Stimulated activated CD4-positive, alpha-beta T cell treated with anti-CD3 and anti-CD28 coated beads, Interleukin-12 subunit alpha, Interleukin-12 subunit beta, amount 100 ng/mL, for 48 hours (primary cell): ENCODE data around the gene ITGAL.
"Not testable (repeated sequence)": the region's sequence is repeated elsewhere in the genome, so short reads cannot be mapped to it uniquely, and the experiment has no call there.

ENCODE experiments used
- DNase-seq, 3 donors: peaks; one replicate each; pipeline ENCODE4 v3.0.0-alpha.2; 2020; ENCODE audit warnings: low read depth in 2 of 3, low spot score in 1 of 3

Gene ITGAL

GRCh38 chr16:30526137-30526822, 53.7 kb downstream of the ITGAL start, which contains the start of gene ZNF768:
Gene ZNF768 (minus strand): TSS chr16:30526566. CDS start chr16:30526413, 153 bp downstream.
- peak in 1 of 3 donors; percentile 20 for DNase-seq

- peak; percentile 89 to 98 (median 94) for DNase-seq
These were observed 54.5 kb downstream of the ITGAL start for GRCh38 chr16:30526823-30527634.

- DNase-seq = no peak
These were observed 55.2 kb downstream of the ITGAL start for GRCh38 chr16:30527635-30528178.

DNA sequence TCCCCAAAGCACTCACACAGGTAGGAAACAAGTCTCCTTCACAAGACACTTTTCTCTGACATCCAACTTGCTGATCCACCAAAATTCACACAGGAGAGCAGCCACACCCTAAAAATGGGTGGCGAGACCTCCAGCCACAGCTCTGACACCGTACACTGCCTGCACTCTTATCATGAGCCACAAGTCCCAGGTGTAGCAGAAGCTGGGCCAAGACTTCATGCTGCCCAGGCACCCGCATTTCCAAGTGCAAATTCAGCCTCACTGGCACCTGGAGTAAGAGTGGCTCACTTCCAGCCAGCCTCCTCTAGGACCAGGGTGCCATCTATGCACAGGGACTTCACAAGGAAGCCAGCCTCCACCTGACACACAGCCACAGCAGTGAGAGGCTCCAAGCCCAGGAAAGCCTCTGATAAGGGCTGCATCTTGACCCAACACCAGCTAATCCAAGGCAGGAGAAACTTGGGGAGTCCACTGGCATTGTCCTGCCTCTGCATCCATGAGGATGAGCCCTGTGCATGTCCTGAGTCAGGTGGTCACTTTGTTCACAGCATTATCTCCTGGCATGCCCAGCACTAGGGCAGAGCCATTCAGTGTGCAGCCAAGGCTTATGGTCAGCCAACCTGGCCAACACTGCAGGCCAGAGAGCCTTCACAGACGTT, 56.4 kb downstream of the ITGAL start:
- no peak for DNase-seq

GRCh38 chr16:30530163-30531037, 57.9 kb downstream of the ITGAL start:
- no peak for DNase-seq

DNA sequence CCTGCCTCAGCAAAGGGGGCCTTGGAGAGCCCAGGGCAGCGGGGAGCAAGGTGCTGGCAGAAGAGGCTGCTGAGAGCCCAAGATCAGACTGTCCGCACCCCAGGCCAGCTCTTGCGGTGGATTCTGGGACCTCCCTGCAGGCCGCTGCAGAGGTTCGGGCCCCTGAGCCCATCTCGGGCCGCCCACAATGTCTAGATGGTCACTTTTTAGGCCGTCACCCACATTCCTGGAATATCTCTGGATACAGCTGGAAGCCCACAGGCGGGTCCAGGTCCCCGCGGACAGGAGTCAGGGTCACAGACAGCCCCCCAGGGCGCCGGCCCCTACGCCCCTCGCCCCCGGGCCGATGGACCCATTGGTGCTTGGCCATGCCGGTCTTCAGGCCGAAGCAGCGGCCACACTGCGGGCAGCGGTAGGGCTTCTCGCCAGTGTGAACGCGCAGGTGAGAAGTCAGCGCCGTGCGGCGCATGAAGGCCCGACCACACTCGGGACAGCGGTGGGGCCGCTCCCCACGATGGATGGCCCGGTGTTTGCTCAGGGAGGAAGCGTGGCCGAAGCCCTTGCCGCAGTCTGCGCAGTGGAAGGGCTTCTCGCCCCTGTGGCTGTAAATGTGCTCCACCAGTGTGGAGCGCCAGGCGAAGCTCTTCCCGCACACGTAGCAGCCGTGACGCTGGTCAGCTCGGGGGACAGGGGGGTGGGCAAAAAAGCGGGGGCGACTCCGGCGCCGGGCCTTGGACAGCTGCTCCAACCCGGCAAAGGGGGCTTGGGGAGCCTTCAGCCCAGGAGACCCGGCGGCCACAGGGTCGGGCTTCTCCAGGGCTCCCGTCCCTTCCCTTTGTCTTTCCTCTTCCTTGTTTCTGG, 60.0 kb downstream of the ITGAL start:
- DNase-seq = no peak

DNA sequence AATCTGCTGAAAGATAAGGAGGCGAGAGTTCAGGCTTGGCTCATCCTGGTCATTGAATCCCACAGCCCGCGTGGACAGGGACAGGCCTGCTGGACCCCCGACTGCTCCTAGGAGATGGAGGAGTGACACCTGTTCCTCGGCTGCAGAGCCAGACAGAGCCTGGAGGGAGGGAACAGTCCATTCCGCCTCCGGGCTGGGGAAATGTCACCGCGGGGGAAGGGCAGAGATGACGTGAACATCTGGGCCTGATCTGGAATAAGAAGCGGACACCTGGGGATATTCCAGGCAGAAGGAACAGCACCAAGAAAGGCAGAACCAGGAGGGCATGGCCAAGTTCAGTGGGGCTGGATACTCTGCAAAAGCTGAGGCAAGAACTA, 60.6 kb downstream of the ITGAL start:
- no peak for DNase-seq

- DNase-seq = no peak
These were observed 61.3 kb downstream of the ITGAL start for GRCh38 chr16:30533748-30534367.

GRCh38 chr16:30534368-30535105, 62.0 kb downstream of the ITGAL start, which contains the start of gene ZNF747:
Gene ZNF747 (minus strand): TSS chr16:30534858. CDS start chr16:30534679, 179 bp downstream.
- peak; percentile 85 to 87 (median 87) for DNase-seq

DNA sequence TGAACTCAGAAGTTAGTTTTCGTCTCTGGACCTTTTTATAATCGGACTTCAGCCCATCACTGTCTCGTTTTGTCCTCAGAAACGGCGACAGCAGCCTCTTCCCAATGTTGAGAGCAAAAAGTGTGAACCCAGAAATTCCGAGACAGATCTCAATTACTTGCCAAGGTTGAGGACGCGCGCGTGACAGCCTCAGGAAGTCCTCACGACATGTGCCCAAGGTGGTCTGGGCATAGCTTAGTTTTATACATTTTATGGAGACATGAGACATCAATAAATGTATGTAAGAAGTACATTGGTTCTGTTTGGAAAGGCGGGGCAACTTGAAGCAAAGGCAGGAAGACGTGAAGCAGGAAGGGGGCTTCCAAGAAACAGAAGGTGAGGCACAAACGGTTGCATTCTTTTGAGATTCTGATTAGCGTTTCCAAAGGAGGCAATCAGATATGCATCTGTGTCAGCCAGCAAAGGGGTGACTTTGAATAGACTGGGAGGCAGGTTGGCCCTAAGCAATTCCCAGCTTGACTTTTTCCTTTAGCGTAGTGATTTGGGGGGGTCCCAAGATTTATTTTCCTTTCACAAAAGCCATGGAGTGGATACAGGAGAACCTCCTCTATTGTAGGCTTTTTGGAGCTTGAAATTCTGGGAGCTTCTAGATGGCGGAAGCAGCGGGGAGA, 62.7 kb downstream of the ITGAL start:
- DNase-seq = peak in 1 of 3 donors; percentile 44

- peak; percentile 55 to 65 (median 57) for DNase-seq
These were observed 63.2 kb downstream of the ITGAL start for GRCh38 chr16:30535777-30536190.

- not testable (repeated sequence) for DNase-seq
These were observed 64.0 kb downstream of the ITGAL start for GRCh38 chr16:30536391-30537024.

- DNase-seq = no peak
These were observed 66.7 kb downstream of the ITGAL start for GRCh38 chr16:30539000-30539964.

DNA sequence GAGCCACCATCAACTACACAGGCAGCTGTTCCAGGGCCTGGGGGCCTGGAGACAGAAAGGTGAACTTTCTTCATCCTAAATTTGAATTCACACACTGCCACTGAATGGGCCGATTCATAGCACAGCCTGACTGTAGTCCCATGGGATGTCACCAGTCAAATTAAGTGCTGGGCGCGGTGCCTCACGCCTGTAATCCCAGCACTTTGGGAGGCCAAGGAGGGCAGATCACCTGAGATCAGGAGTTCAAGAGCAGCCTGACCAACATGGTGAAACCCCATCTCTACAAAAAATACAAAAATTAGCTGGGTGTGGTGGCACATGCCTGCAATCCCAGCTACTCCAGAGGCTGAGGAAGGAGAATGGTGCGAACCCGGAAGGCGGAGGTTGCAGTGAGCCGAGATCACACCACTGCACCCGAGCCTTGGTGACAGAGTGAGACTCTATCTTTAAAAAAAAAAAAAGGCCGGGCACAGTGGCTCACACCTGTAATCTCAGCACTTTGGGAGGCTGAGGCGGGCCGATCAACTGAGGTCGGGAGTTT, 67.5 kb downstream of the ITGAL start:
- DNase-seq = not testable (repeated sequence)

GRCh38 chr16:30540916-30541464, 68.4 kb downstream of the ITGAL start:
- not testable (repeated sequence) for DNase-seq
